GM18867 (cell line): Measurements from ENCODE around the gene THAP2.

Source experiments
- ATAC-seq: cut with Tn5 transposase; IDR thresholded peaks from one replicate; pipeline ENCODE4 v1.9.1; 2021; ENCODE audit warnings: mild to moderate bottlenecking, moderate library complexity; ENCODE audit not compliant: unreplicated experiment

The THAP2 gene

GRCh38 chr12:71663561-71664410 is at the start of gene THAP2, which contains the start of gene ZFC3H1:
THAP2 (plus strand) TSS chr12:71664301; CDS start chr12:71664510, 209 bp downstream.
ZFC3H1 (minus strand) TSS chr12:71663848; CDS start chr12:71663610, 238 bp downstream.
- ATAC-seq = peak; percentile 91

- no peak for ATAC-seq
Measured at GRCh38 chr12:71621938-71622337, 42.2 kb upstream of the THAP2 start.

- ATAC-seq = no peak
Measured at GRCh38 chr12:71625476-71625875, 38.6 kb upstream of the THAP2 start.

GRCh38 chr12:71626098-71626497 is 38.0 kb upstream of the THAP2 start:
- peak; percentile 78 for ATAC-seq

GRCh38 chr12:71626768-71627167 is 37.3 kb upstream of the THAP2 start:
- ATAC-seq = no peak

- no peak for ATAC-seq
Measured at GRCh38 chr12:71627438-71628002, 36.6 kb upstream of the THAP2 start.

GRCh38 chr12:71636704-71637115 is 27.4 kb upstream of the THAP2 start:
- peak; percentile 61 for ATAC-seq

- no peak for ATAC-seq
Measured at GRCh38 chr12:71638499-71638898, 25.6 kb upstream of the THAP2 start.

GRCh38 chr12:71639341-71639760 is 24.8 kb upstream of the THAP2 start:
- peak; percentile 59 for ATAC-seq

GRCh38 chr12:71640316-71640715 is 23.8 kb upstream of the THAP2 start:
- no peak for ATAC-seq

- ATAC-seq = no peak
Measured at GRCh38 chr12:71641390-71641789, 22.7 kb upstream of the THAP2 start.

- ATAC-seq = no peak
Measured at GRCh38 chr12:71642264-71642663, 21.8 kb upstream of the THAP2 start.

- ATAC-seq = no peak
Measured at GRCh38 chr12:71645268-71645667, 18.8 kb upstream of the THAP2 start.

- ATAC-seq = no peak
Measured at GRCh38 chr12:71646512-71646911, 17.6 kb upstream of the THAP2 start.

GRCh38 chr12:71648537-71648936 is 15.6 kb upstream of the THAP2 start:
- no peak for ATAC-seq

- ATAC-seq = no peak
Measured at GRCh38 chr12:71649401-71649800, 14.7 kb upstream of the THAP2 start.

- ATAC-seq = no peak
Measured at GRCh38 chr12:71652656-71653055, 11.4 kb upstream of the THAP2 start.

GRCh38 chr12:71653137-71653536 is 11.0 kb upstream of the THAP2 start:
- ATAC-seq = no peak

- ATAC-seq = no peak
Measured at GRCh38 chr12:71654200-71654599, 9.9 kb upstream of the THAP2 start.

GRCh38 chr12:71655495-71655894 is 8.6 kb upstream of the THAP2 start:
- ATAC-seq = no peak

GRCh38 chr12:71655907-71656306 is 8.2 kb upstream of the THAP2 start:
- no peak for ATAC-seq

- no peak for ATAC-seq
Measured at GRCh38 chr12:71656740-71657139, 7.4 kb upstream of the THAP2 start.
